H1 (cell line): Measurements from ENCODE around the gene BPIFB4. TPM values are rescaled to one million over a fixed set of nuclear protein-coding genes. Genes with fewer than 3 reads are reported as not detected.

Experiments
- CTCF ChIA-PET: fragments of 300-600 bp; sonication (Branson Sonifier 250); formaldehyde crosslinking; loops from one replicate; lab custom pipeline; 2021; ENCODE audit not compliant: partially characterized antibody; lab: Charles Lee
- POLR2A ChIA-PET: fragments of 300-600 bp; sonication (Branson Sonifier 250); formaldehyde crosslinking; loops from one replicate; lab custom pipeline; 2021; ENCODE audit warnings: inconsistent platforms; ENCODE audit not compliant: partially characterized antibody; lab: Charles Lee
- DNase-seq, 2 experiments: peaks; one replicate each; pipeline versions ENCODE4 v3.0.0 to v3.0.0-alpha.2; 2010 to 2022; ENCODE audit warnings: low spot score in 2 of 2, low read depth in 1 of 2, mixed read lengths in 1 of 2
- FAIRE-seq: peaks from 2 replicates; lab custom pipeline; 2011; peaks lifted over from hg19 to GRCh38; lab: Jason Lieb, UNC
- H2AFZ ChIP-seq: 2 replicates; pipeline ENCODE4 v1.8.1; 2012; ENCODE audit warnings: low read length, inconsistent platforms
- H2AK5ac ChIP-seq: 2 replicates; pipeline ENCODE4 v1.6.1; 2013; ENCODE audit warnings: low read depth, low read length
- H2BK120ac ChIP-seq: replicated peaks from 2 replicates; pipeline ENCODE3; 2013; ENCODE audit warnings: low read depth, low read length, inconsistent platforms
- H2BK12ac ChIP-seq: 2 replicates; pipeline ENCODE4 v1.6.1; 2013; ENCODE audit warnings: low read depth, low read length
- H2BK15ac ChIP-seq: 2 replicates; pipeline ENCODE4 v1.6.1; 2013; ENCODE audit warnings: low read length
- H2BK20ac ChIP-seq: 2 replicates; pipeline ENCODE4 v1.6.1; 2013; ENCODE audit warnings: low read length
- H2BK5ac ChIP-seq: 2 replicates; pipeline ENCODE4 v1.6.1; 2013; ENCODE audit warnings: low read depth, low read length
- H3K14ac ChIP-seq: 2 replicates; pipeline ENCODE4 v1.6.1; 2013; ENCODE audit warnings: inconsistent platforms; ENCODE audit not compliant: insufficient read length
- H3K18ac ChIP-seq: 2 replicates; pipeline ENCODE4 v1.6.1; 2013; ENCODE audit warnings: low read length; ENCODE audit errors: extremely low read depth
- H3K23ac ChIP-seq: 2 replicates; pipeline ENCODE4 v1.6.1; 2013; ENCODE audit warnings: inconsistent platforms; ENCODE audit not compliant: insufficient read length
- H3K23me2 ChIP-seq: 2 replicates; pipeline ENCODE4 v1.6.1; 2013; ENCODE audit warnings: low read depth, low read length
- H3K27ac ChIP-seq: 2 replicates; pipeline ENCODE4 v1.6.1; 2011; ENCODE audit warnings: low read depth, low read length, inconsistent platforms
- H3K27me3 ChIP-seq, 4 experiments: replicated peaks in 1 of 4; 1 replicate in 1 of 4; 2 replicates in 3 of 4; pipeline versions ENCODE4 v1.6.1 to v1.8.1; 2011 to 2013; ENCODE audit warnings: low read length in 3 of 4, mild to moderate bottlenecking in 3 of 4, inconsistent platforms in 2 of 4, mixed read lengths in 2 of 4, moderate library complexity in 1 of 4; ENCODE audit not compliant: control insufficient read depth in 3 of 4, insufficient read depth in 3 of 4; ENCODE audit errors: extremely low read depth in 1 of 4
- H3K36me3 ChIP-seq, 4 experiments: 2 replicates each; pipeline versions ENCODE4 v1.6.1 to v1.8.1; 2011 to 2013; ENCODE audit warnings: mild to moderate bottlenecking in 4 of 4, low read length in 3 of 4, moderate library complexity in 2 of 4, control low read depth in 1 of 4, inconsistent platforms in 1 of 4; ENCODE audit not compliant: insufficient read depth in 4 of 4, control insufficient read depth in 2 of 4
- H3K4ac ChIP-seq: replicated peaks from 2 replicates; pipeline ENCODE3; 2013; ENCODE audit warnings: low read length, low read depth, mixed read lengths, inconsistent platforms; ENCODE audit not compliant: insufficient read length
- H3K4me1 ChIP-seq, 4 experiments: replicated peaks in 1 of 4; 1 replicate in 1 of 4; 2 replicates in 3 of 4; pipeline versions ENCODE4 v1.6.1 to v1.8.1; 2011 to 2013; ENCODE audit warnings: low read length in 3 of 4, inconsistent platforms in 2 of 4, mixed read lengths in 1 of 4; ENCODE audit not compliant: insufficient read depth in 4 of 4, control insufficient read depth in 3 of 4
- H3K4me2 ChIP-seq, 2 experiments: 2 replicates each; pipeline versions ENCODE4 v1.6.1 to v1.8.1; 2011 to 2013; ENCODE audit warnings: low read depth in 2 of 2, low read length in 2 of 2, control low read depth in 1 of 2, inconsistent platforms in 1 of 2, mild to moderate bottlenecking in 1 of 2; ENCODE audit not compliant: insufficient read depth in 1 of 2
- H3K4me3 ChIP-seq, 4 experiments: fragments of 200-600, 300-600 bp in 1 of 4; sonication (generic), shearing (Covaris generic), sonication (Bioruptor Twin) in 1 of 4; 2 replicates each; pipeline versions ENCODE4 v1.5.1 to v1.8.1; 2011 to 2016; ENCODE audit warnings: low read length in 4 of 4, low read depth in 3 of 4, control low read depth in 2 of 4, inconsistent platforms in 2 of 4, mild to moderate bottlenecking in 2 of 4, mixed read lengths in 1 of 4, moderate library complexity in 1 of 4; ENCODE audit not compliant: insufficient read depth in 2 of 4; ENCODE audit errors: extremely low read depth in 1 of 4
- H3K56ac ChIP-seq: replicated peaks from 2 replicates; pipeline ENCODE3; 2013; ENCODE audit warnings: low read depth, mild to moderate bottlenecking, mixed read lengths, low read length, inconsistent platforms; ENCODE audit not compliant: insufficient read length
- H3K79me1 ChIP-seq: 2 replicates; pipeline ENCODE4 v1.6.1; 2013; ENCODE audit warnings: low read depth, low read length, control low read depth
- H3K79me2 ChIP-seq, 2 experiments: 2 replicates each; pipeline versions ENCODE4 v1.6.1 to v1.8.1; 2012 to 2013; ENCODE audit warnings: low read length in 2 of 2, mild to moderate bottlenecking in 2 of 2, inconsistent platforms in 1 of 2; ENCODE audit not compliant: insufficient read depth in 2 of 2, control insufficient read depth in 1 of 2
- H3K9ac ChIP-seq, 4 experiments: replicated peaks in 1 of 4; 1 replicate in 1 of 4; 2 replicates in 3 of 4; pipeline versions ENCODE4 v1.6.1 to v1.8.1; 2011 to 2013; ENCODE audit warnings: low read depth in 3 of 4, low read length in 3 of 4, control low read depth in 2 of 4, mild to moderate bottlenecking in 2 of 4, moderate library complexity in 2 of 4, inconsistent platforms in 1 of 4; ENCODE audit errors: extremely low read depth in 1 of 4
- H3K9me3 ChIP-seq, 2 experiments: 2 replicates each; pipeline versions ENCODE4 v1.6.1 to v1.8.1; 2012 to 2013; ENCODE audit warnings: mild to moderate bottlenecking in 2 of 2, moderate library complexity in 2 of 2, control low read depth in 1 of 2, inconsistent platforms in 1 of 2, low read depth in 1 of 2, low read length in 1 of 2, mixed read lengths in 1 of 2; ENCODE audit not compliant: insufficient read depth in 2 of 2
- H4K20me1 ChIP-seq, 2 experiments: replicated peaks in 1 of 2; 2 replicates each; pipeline versions ENCODE3 to v1.8.1; 2011 to 2013; ENCODE audit warnings: inconsistent platforms in 2 of 2, low read length in 2 of 2, mild to moderate bottlenecking in 1 of 2; ENCODE audit not compliant: insufficient read depth in 2 of 2, control insufficient read depth in 1 of 2
- H4K5ac ChIP-seq: 2 replicates; pipeline ENCODE4 v1.6.1; 2013; ENCODE audit warnings: low read length, low read depth, mixed read lengths, inconsistent platforms; ENCODE audit not compliant: insufficient read length
- H4K8ac ChIP-seq: 2 replicates; pipeline ENCODE4 v1.8.0; 2013; ENCODE audit warnings: mild to moderate bottlenecking, moderate library complexity, low read length, inconsistent platforms; ENCODE audit not compliant: insufficient read depth; ENCODE audit errors: extremely low read depth
- H4K91ac ChIP-seq: replicated peaks from 2 replicates; pipeline ENCODE3; 2013; ENCODE audit warnings: low read length, mixed read lengths, inconsistent platforms; ENCODE audit not compliant: insufficient read length
- JUND ChIP-seq: IDR thresholded peaks from 2 replicates; pipeline ENCODE4 v1.6.1; 2011; ENCODE audit warnings: mild to moderate bottlenecking, improper control_type of control experiment, low read length
- NRF1 ChIP-seq: IDR thresholded peaks from 2 replicates; pipeline ENCODE4 v1.6.1; 2011; ENCODE audit warnings: mild to moderate bottlenecking, low read depth, low read length, improper control_type of control experiment
- POLR2A ChIP-seq, 2 experiments: IDR thresholded peaks; 1 replicate in 1 of 2; 2 replicates in 1 of 2; pipeline ENCODE4 v1.6.1; 2011; ENCODE audit warnings: low read depth in 2 of 2, low read length in 2 of 2, mild to moderate bottlenecking in 2 of 2; ENCODE audit errors: control extremely low read depth in 1 of 2
- RBBP5 ChIP-seq: IDR thresholded peaks from 2 replicates; pipeline ENCODE4 v1.7.1; 2012; ENCODE audit warnings: low read depth, mild to moderate bottlenecking, inconsistent platforms, low read length, moderate library complexity, borderline replicate concordance
- WGBS, 2 experiments: shearing (Covaris generic) in 1 of 2; methylation state at CpG; one replicate each; pipeline versions ENCODE4 v1.1.6 to v1.1.7; 2013 to 2015; ENCODE audit warnings: low lambda C conversion rate in 2 of 2, mixed read lengths in 2 of 2, inconsistent platforms in 1 of 2, low coverage in 1 of 2, missing lambda C conversion rate in 1 of 2; ENCODE audit not compliant: insufficient replicate concordance in 2 of 2, insufficient coverage in 1 of 2, insufficient read length in 1 of 2; ENCODE audit errors: extremely low coverage in 1 of 2, missing lambda C conversion rate in 1 of 2; 5-methylcytosine and 5-hydroxymethylcytosine counted together
- polyA plus RNA-seq, 7 experiments: library from polyadenylated mRNA; depleted of rRNA in 3 of 7; stranded (reverse) in 5 of 7; unstranded in 2 of 7; fragments of >200 nt in 5 of 7; fragments of 200-250 nt in 2 of 7; gene quantifications; 1 replicate in 5 of 7; 2 replicates in 1 of 7; 4 replicates in 1 of 7; pipeline versions ENCODE4 v1.2.1 to v1.2.3, GENCODE V29; 2011 to 2013; ENCODE audit warnings: missing spikeins in 2 of 7, mixed read lengths in 2 of 7
- total RNA-seq: library from RNA; stranded (reverse); fragmentation: NEBNext Ultra II Directional; extraction: Animal tissue kit (Norgen Biotek cat#: 25700); gene quantifications from 2 replicates; pipeline ENCODE4 v1.2.1, GENCODE V29; 2021

The BPIFB4 gene
- total and polyA plus RNA-seq, 2 of the 8 experiments (the other 6 are each of a cell fraction or from before 2014, with no cell fraction given) = not detected

DNA sequence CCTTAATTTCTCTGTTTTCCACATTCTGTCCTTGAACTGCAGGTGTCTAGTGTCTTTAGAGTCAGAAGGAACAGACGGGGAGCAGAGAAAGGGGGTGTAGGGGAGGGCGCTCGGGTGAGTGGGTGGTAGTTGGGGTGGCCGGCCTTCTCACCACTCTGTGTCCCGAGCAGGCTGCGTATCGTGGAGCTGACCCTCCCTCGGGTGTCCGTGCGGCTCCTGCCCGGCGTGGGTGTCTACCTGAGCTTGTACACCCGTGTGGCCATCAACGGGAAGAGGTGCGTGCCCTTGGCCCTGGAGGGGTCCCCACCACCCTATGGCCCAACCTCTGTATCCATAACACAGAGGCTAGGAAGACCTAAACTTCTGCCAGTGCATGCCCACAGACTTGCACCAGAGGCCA lies 5.3 kb downstream of the BPIFB4 start:
- Histone ChIP-seq H3K36me3 (no peaks in the 10 kb centered on the region), H3K9me3 (no peaks in the 10 kb centered on the region), H3K4ac (no peak overlapping the region), H3K23me2 (peaks cover 2% of the 10 kb centered on the region; the same call in 1 of the 2 replicates), H2BK120ac (no peak overlapping the region), H3K9ac (no peak overlapping the region), H2AK5ac (no peak overlapping the region), H2AFZ (no peak overlapping the region), H3K4me2 (no peak overlapping the region), H3K4me1 (no peaks in the 10 kb centered on the region), H4K8ac (no peak overlapping the region), H4K20me1 (no peaks in the 10 kb centered on the region), H2BK20ac (no peak overlapping the region), H3K4me3 (no peak overlapping the region), H3K79me2 (no peaks in the 10 kb centered on the region), H3K27me3 (no peaks in the 10 kb centered on the region), H4K91ac (no peak overlapping the region), H2BK15ac (no peak overlapping the region), H3K56ac (no peak overlapping the region), H3K27ac (no peak overlapping the region), H2BK5ac (no peak overlapping the region), H2BK12ac (no peak overlapping the region), H3K14ac (no peak overlapping the region), H3K18ac (no peak overlapping the region), H3K23ac (no peak overlapping the region), H4K5ac (no peak overlapping the region), H3K79me1 (no peaks in the 10 kb centered on the region)
- 88% methylated on average over 15 of the region's 15 CpGs; no CpG with 5 or more reads in 1 of the 2 experiments for WGBS, 2 experiments
- no peak for TF ChIP-seq POLR2A (IDR thresholded peaks at IDR 0.05; ENCODE audit: control extremely low read depth in 1 of 2, low read depth in 2 of 2, low read length in 2 of 2)
- no peak for TF ChIP-seq NRF1
- TF ChIP-seq JUND = no peak
- no peak for TF ChIP-seq RBBP5
- DNase-seq (no peak), FAIRE-seq (no peak)
- POLR2A ChIA-PET = no interaction called here
- CTCF ChIA-PET = interaction anchor here (1.0 to 2.9 kb wide), 5 partner anchors 11 to 184 kb away, joined by 3 to 13 read pairs (median 3); no protein-coding TSS in a partner anchor
